B cell (primary cell): ENCODE data around the gene RBP7.

Source experiments
- EZH2 ChIP-seq: IDR thresholded peaks from 2 replicates; pipeline ENCODE4 v1.6.1; 2012; ENCODE audit warnings: borderline replicate concordance, low read depth, mild to moderate bottlenecking, moderate library complexity, low read length; ENCODE audit not compliant: insufficient read depth, poor library complexity, severe bottlenecking
- TF ChIP-seq, protein P1 (sequence below): fragments of 200-600 bp; IDR thresholded peaks from one replicate; pipeline ENCODE4 v1.8.0; 2022; ENCODE audit warnings: antibody characterized with exemption, mild to moderate bottlenecking

- TF ChIP-seq, protein P1, sequence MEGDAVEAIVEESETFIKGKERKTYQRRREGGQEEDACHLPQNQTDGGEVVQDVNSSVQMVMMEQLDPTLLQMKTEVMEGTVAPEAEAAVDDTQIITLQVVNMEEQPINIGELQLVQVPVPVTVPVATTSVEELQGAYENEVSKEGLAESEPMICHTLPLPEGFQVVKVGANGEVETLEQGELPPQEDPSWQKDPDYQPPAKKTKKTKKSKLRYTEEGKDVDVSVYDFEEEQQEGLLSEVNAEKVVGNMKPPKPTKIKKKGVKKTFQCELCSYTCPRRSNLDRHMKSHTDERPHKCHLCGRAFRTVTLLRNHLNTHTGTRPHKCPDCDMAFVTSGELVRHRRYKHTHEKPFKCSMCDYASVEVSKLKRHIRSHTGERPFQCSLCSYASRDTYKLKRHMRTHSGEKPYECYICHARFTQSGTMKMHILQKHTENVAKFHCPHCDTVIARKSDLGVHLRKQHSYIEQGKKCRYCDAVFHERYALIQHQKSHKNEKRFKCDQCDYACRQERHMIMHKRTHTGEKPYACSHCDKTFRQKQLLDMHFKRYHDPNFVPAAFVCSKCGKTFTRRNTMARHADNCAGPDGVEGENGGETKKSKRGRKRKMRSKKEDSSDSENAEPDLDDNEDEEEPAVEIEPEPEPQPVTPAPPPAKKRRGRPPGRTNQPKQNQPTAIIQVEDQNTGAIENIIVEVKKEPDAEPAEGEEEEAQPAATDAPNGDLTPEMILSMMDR, result no peak
- no peak for TF ChIP-seq EZH2
Observed at GRCh38 chr1:10025354-10025753, 28.3 kb downstream of the RBP7 start.
